Muscle of arm (tissue), 12 donors: ENCODE measurements around the gene PVALB. TPM values are rescaled to one million over a fixed set of nuclear protein-coding genes. Genes with fewer than 3 reads are reported as not detected.
"Not testable (repeated sequence)": the region's sequence is repeated elsewhere in the genome, so short reads cannot be mapped to it uniquely, and the experiment has no call there.

ENCODE experiments used
- DNase-seq: peaks from one replicate; pipeline ENCODE4 v3.0.0-alpha.2; 2013
- polyA plus RNA-seq, 12 donors: library from polyadenylated mRNA; unstranded; fragments of 120-200 nt; gene quantifications; one replicate each; pipeline ENCODE4 v1.2.1, GENCODE V29; 2013; ENCODE audit not compliant: insufficient read length in 12 of 12

PVALB gene
- polyA plus RNA-seq, 12 donors, result 2.8 to 26.3 (median 15.3) TPM; not detected in 2

DNA sequence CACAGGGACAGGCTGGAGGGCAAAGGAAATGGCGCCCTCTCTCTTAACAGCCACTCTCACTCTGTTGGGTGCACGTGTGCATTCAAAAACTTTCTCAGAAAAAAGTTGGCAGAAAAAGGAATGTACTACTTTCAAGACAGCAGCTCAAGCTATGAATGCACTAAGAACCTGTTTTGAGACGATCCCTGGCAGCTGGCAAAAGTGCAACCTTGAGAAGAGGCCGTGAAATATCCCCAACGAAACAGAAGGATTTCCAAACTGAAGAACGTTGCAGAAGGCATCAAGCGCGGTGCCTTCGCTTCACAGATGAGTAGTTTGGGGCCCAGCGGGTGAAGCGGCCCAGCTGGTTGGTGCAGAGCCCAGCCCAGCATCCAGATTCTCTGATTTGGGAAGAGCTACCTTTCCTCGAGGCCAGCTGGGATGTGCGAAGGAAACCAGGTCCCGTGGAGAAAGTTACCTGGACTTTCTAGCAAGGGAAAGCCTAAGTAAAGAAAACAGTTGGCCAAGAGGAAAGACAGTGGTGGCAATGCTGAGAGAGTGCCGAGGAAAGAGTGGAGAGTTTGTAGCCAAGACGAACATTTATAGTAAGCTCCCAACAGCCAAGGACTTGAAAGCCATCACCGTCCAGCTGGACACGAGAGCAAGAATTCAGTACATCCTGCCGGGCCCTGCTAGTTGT lies 57.2 kb downstream of the PVALB start:
- DNase-seq, result no peak

DNA sequence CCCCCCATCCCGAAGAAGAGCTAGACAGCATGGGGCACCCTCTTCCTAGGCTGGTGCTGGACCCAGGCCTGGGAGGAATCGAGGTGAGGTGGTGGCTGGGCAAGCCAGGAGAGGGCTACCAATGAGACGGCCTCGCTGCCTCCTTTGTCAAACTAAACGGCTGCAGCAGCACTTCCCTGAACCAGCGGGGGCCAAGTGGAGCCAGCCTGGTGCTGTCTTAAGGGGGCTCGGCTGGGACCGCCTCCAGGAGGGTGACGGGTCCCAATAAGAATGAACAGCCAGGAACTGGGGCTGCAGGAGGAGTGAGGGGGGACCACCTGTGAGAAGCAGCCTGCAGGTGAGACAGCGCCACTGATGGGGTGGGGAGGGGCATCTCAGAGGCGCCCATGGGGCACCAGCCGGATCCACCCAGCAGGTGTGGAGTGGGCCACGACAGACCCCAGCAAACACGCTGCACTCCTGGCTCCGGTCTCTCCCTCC lies 58.0 kb downstream of the PVALB start:
- no peak for DNase-seq

DNA sequence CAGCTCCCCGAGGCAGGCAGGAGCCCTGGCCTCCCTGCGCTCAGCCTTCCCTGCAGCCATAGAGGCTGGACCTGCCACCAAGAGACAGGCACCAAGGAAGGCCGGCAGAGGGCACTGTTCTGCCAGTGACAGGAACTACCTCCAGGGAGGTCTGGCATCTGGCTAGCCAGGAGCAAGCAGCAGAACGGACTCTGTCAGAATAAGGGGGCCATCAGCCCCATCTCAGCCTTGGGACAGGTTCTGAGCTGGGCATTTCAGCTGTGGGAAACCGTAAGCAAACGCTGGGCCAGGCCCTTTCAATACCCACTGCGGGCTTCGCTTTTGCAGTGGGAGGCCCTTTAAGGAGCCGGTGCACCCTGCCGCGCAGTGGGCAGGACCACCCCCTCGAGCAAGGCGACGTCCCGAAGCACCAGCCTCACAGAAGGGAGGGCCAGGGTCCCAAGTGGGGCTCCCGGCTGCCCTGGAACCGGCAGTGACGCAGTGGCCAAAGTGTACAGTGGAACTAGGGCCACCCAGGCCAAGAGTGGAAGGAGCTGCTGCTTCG lies 59.1 kb downstream of the PVALB start:
- DNase-seq, result no peak

DNA sequence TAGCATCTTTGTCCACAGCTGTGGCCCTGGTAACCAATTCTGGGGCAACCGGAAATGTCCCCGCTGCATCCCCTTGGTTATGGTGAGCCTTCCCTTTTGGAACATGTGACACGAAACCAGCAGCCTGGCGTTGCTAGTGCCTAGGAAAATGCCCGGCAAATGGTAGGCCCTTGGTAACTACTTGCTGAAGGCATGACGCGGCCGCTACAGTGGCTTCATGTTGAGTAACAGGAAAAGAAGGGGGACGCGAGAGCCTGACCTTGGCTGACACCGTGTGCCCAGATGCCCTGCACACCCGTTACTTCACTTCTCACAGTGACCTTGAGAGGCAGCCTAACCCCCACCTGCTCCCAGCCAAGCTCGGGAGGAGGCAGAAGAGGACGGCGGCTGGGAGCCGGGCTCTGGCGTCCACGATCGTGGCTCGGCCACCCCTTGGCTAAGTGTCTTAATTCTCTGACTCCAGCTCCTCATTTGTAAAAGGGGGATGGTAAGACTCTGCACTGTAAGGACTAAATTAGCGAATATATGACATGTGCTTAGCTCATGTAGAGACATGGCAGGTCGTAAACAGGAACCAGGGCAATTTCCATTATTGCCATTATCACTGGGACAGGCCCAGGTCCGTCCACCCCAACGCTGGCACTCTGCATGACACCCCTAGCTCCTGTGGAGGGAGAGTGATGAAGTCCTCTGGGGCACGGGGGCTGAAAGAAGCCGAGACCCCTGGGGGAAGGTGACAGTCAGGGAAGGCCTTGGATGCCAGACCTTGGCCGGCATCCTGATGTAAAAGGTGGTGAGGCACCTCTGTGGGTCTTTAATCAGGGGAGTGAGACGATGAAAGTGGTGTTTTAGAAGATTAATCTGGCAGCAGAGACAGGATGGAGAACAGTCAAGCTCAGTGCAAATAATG lies 59.8 kb downstream of the PVALB start:
- DNase-seq, result no peak

DNA sequence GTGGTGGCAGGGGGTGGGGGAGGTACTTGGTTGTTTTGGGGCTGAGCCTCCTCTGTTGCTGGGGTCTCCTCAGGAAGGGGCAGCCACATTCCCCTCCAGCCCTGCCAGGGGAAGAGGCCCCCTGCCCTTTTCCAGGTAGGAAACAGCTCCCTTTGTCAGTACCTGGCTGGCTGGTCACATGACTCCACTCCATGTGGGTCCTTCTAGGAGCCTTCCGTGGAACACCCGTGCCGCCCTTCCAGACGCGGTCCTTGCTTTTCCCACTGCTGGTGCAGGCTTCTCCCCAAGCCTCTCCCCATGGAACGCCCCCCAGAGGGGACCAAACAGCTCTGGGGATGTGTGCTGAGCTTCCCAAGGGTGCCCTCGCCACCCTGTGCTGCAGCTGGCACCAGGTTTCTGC lies 60.8 kb downstream of the PVALB start:
- no peak for DNase-seq

DNA sequence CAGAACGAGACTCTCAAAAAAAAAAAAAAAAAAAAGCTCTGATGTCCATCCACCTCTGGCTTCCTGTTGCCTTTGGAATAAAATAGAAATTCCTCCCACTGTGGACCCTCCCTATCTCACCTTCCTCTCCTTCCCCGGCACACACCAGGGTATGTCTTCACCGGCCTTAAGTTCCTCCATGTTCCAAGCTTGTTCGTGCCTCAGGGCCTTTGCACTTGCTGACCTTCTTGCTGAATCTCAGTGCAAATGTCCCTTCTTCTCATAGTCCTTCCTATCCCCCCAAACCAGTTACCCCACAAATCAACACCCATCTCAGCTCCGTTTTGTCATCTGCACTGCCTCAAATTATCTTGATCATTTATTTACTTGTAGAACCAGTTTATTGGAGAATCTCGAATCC lies 61.5 kb downstream of the PVALB start:
- DNase-seq, result no peak

DNA sequence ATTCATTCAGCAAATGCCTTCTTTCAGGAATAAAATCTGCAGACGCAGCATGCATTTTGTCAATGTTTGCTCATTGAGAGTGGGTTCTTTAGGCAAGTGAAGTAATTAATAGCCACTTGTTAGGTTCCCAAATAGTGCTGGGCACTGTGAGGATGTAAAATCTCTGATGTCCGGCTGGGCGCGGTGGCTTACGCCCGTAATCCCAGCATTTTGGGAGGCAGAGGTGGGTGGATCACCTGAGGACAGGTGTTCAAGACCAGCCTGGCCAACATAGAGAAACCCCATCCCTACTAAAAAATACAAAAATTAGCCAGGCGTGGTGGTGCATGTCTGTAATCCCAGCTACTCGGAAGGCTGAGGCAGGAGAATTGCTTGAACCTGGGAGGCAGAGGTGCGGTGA lies 62.0 kb downstream of the PVALB start:
- DNase-seq, result not testable (repeated sequence)

DNA sequence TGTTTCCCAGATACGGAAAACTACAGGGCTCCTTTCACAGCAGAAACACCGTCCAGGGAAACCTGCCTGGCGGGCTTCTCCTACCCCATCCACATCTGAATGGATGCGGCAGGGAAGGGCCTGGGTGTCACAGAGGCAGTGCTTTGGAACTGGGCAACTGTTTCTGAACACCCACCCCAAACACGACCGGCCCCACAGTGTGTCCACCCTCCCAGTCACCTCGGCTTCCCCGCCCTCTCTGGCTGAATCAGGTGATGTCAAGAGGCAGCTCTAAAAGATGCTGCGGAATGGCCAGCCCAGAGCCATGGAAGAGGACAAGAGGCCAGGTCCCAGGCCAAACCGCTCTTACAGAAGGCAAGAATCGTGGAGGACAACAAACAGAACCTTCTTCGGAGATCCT lies 62.9 kb downstream of the PVALB start:
- DNase-seq, result no peak

DNA sequence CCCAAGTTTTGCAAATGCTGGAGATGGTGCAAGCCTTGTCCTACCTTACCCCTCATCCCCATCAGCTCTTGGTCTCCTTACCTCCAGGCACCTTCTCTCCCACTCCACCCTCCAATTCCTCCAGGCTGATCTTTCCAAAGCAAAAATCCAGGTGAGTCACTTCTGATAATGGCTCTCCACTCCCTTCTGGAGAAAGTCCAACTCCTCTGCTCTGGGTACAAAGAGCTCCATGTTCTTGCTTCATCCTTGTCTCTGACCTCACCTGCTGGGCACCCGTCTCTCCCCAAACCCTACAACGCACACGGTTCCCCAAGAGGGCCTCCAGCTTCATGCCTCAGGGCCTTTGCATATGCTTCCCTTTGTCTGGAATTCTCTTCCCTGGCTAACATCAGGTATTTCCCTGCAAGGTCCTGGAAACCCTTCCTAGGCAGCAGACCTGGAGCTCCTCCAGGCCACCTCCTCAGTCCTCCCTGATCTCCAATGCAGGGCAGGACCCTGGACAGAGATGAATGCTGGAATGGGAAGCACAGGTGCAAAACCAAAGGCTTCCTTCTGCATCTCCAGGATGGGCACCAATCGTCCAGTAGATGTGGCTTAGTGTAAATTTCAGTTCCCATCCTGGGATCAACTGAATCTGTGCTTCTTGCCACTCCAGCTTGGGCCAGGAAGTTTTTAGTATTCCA lies 63.6 kb downstream of the PVALB start:
- no peak for DNase-seq

Other genes starting within 250 kb of the PVALB start
- gene CACNG2, start 113.3 kb downstream of the PVALB start, polyA plus RNA-seq, result under 1 TPM in 1 of 12 donors, not detected in 11; 0.08 TPM
- gene IFT27, start 40.9 kb downstream of the PVALB start, polyA plus RNA-seq, result 10 to 100 TPM in 11 of 12 donors, not detected in 1; 18.0 to 36.5 (median 23.9) TPM
- 1 to 10 TPM in 10 of 12 donors, not detected in 2; 2.5 to 7.7 (median 3.5) TPM for gene NCF4, start 44.0 kb upstream of the PVALB start, polyA plus RNA-seq
- 1 to 10 TPM in 11 of 12 donors, not detected in 1; 1.5 to 9.3 (median 2.3) TPM for gene CSF2RB, start 96.6 kb upstream of the PVALB start, polyA plus RNA-seq
- gene TST, start 202.4 kb upstream of the PVALB start, polyA plus RNA-seq, result 10 to 100 TPM in 10 of 12 donors, 1 to 10 TPM in 1, not detected in 1; 9.2 to 41.6 (median 16.1) TPM
- 10 to 100 TPM in 11 of 12 donors, not detected in 1; 28.2 to 59.8 (median 37.3) TPM for gene MPST, start 202.7 kb upstream of the PVALB start, polyA plus RNA-seq
- 10 to 100 TPM in 11 of 12 donors, not detected in 1; 11.3 to 31.8 (median 15.1) TPM for gene KCTD17, start 234.7 kb upstream of the PVALB start, polyA plus RNA-seq